Endothelial cell of umbilical vein (primary cell): ENCODE data around the gene RMRP. TPM values are rescaled to one million over a fixed set of nuclear protein-coding genes. Genes with fewer than 3 reads are reported as not detected.

Experiments used
- BruUV-seq: library from RNA; stranded (reverse); fragments of 400-500 nt; replicated peaks from 2 replicates; lab custom pipeline; 2021; lab: Mats Ljungman, UMichigan
- CTCF ChIA-PET: fragments of 300-600, 350-600 bp; sonication (Branson Sonifier 250); formaldehyde crosslinking; loops from one replicate; lab custom pipeline; 2021; ENCODE audit warnings: antibody characterized with exemption, inconsistent platforms; lab: Charles Lee
- POLR2A ChIA-PET: fragments of 300-600, 350-600 bp; sonication (Branson Sonifier 250); formaldehyde crosslinking; loops from one replicate; lab custom pipeline; 2021; ENCODE audit warnings: antibody characterized with exemption, inconsistent platforms; lab: Charles Lee
- DNase-seq: peaks from one replicate; pipeline ENCODE4 v3.0.0-alpha.2; 2011; ENCODE audit warnings: low read depth, low spot score
- FAIRE-seq: peaks from 2 replicates; lab custom pipeline; 2011; peaks lifted over from hg19 to GRCh38; lab: Jason Lieb, UNC
- H2AFZ ChIP-seq: 2 replicates; pipeline ENCODE4 v1.6.0; 2012; ENCODE audit warnings: low read depth, low read length, control low read depth, inconsistent platforms
- H3K27ac ChIP-seq: 2 replicates; pipeline ENCODE4 v1.5.1; 2011; ENCODE audit warnings: low read depth, mild to moderate bottlenecking, control low read depth, low read length, moderate library complexity; ENCODE audit not compliant: insufficient read depth
- H3K27me3 ChIP-seq, 2 experiments: 2 replicates each; pipeline versions ENCODE4 v1.6.0 to v1.6.1; 2011; ENCODE audit warnings: low read length in 2 of 2, mixed read lengths in 1 of 2; ENCODE audit not compliant: control insufficient read depth in 2 of 2, insufficient read depth in 2 of 2
- H3K36me3 ChIP-seq, 2 experiments: 2 replicates in 1 of 2; 3 replicates in 1 of 2; pipeline ENCODE4 v1.5.1; 2011; ENCODE audit warnings: low read length in 2 of 2, mild to moderate bottlenecking in 1 of 2, moderate library complexity in 1 of 2; ENCODE audit not compliant: control insufficient read depth in 2 of 2, insufficient read depth in 2 of 2; ENCODE audit errors: extremely low read depth in 1 of 2
- H3K4me1 ChIP-seq: 3 replicates; pipeline ENCODE4 v1.5.1; 2011; ENCODE audit warnings: mild to moderate bottlenecking, low read length; ENCODE audit not compliant: control insufficient read depth, insufficient read depth; ENCODE audit errors: extremely low read depth
- H3K4me2 ChIP-seq: 2 replicates; pipeline ENCODE4 v1.6.1; 2011; ENCODE audit warnings: low read length, control low read depth, mixed read lengths; ENCODE audit not compliant: insufficient read depth
- H3K4me3 ChIP-seq, 3 experiments: fragments of 200-600 bp in 1 of 3; sonication (generic), shearing (Covaris generic) in 1 of 3; replicated peaks in 1 of 3; 2 replicates each; pipeline ENCODE4 v1.5.1; 2011 to 2016; ENCODE audit warnings: control low read depth in 3 of 3, low read length in 3 of 3, mild to moderate bottlenecking in 2 of 3, inconsistent platforms in 1 of 3, low read depth in 1 of 3, moderate library complexity in 1 of 3; ENCODE audit not compliant: insufficient read depth in 1 of 3
- H3K79me2 ChIP-seq: 2 replicates; pipeline ENCODE4 v1.6.0; 2012; ENCODE audit warnings: low read length, inconsistent platforms; ENCODE audit not compliant: control insufficient read depth, insufficient read depth
- H3K9ac ChIP-seq: replicated peaks from 2 replicates; pipeline ENCODE3; 2011; ENCODE audit warnings: low read length, control low read depth; ENCODE audit not compliant: insufficient read depth; ENCODE audit errors: extremely low read depth
- H3K9me1 ChIP-seq: replicated peaks from 3 replicates; pipeline ENCODE4 v1.6.0; 2011; ENCODE audit warnings: mild to moderate bottlenecking, low read length; ENCODE audit not compliant: control insufficient read depth, insufficient read depth; ENCODE audit errors: extremely low read depth
- H3K9me3 ChIP-seq: replicated peaks from 2 replicates; pipeline ENCODE4 v1.5.1; 2012; ENCODE audit warnings: low read length, inconsistent platforms; ENCODE audit not compliant: control insufficient read depth, insufficient read depth
- H4K20me1 ChIP-seq: replicated peaks from 2 replicates; pipeline ENCODE3; 2011; ENCODE audit warnings: mild to moderate bottlenecking, low read length; ENCODE audit not compliant: control insufficient read depth, insufficient read depth; ENCODE audit errors: extremely low read depth
- EZH2 ChIP-seq: IDR thresholded peaks from 2 replicates; pipeline ENCODE4 v1.6.1; 2012; ENCODE audit warnings: borderline replicate concordance, low read depth, mild to moderate bottlenecking, moderate library complexity, low read length, inconsistent platforms; ENCODE audit not compliant: severe bottlenecking
- FOS ChIP-seq: IDR thresholded peaks from 2 replicates; pipeline ENCODE4 v1.6.1; 2011; ENCODE audit warnings: mild to moderate bottlenecking, low read length, moderate library complexity, borderline replicate concordance; ENCODE audit not compliant: insufficient read depth
- GATA2 ChIP-seq: IDR thresholded peaks from 2 replicates; pipeline ENCODE4 v1.7.0; 2011; ENCODE audit warnings: low read depth, mild to moderate bottlenecking, moderate library complexity, mixed read lengths, low read length; ENCODE audit not compliant: insufficient read length, insufficient read depth
- JUN ChIP-seq: IDR thresholded peaks from 2 replicates; pipeline ENCODE4 v1.6.1; 2011; ENCODE audit warnings: borderline replicate concordance, low read depth; ENCODE audit not compliant: insufficient read length, insufficient read depth
- MAX ChIP-seq: IDR thresholded peaks from 2 replicates; pipeline ENCODE4 v1.6.1; 2011; ENCODE audit not compliant: insufficient read depth, insufficient read length
- MYC ChIP-seq: IDR thresholded peaks from one replicate; pipeline ENCODE4 v1.6.1; 2011; ENCODE audit warnings: mild to moderate bottlenecking, low read depth, low read length
- POLR2A ChIP-seq: IDR thresholded peaks from 2 replicates; pipeline ENCODE4 v1.6.1; 2012; ENCODE audit warnings: low read depth, mild to moderate bottlenecking, control low read depth, low read length
- POLR2AphosphoS5 ChIP-seq: IDR thresholded peaks from 2 replicates; pipeline ENCODE4 v1.6.1; 2012; ENCODE audit warnings: low read depth, mild to moderate bottlenecking, control low read depth, low read length, moderate library complexity; ENCODE audit not compliant: insufficient read depth
- dilution Hi-C: fragments of 300-500 bp; cut with MboI; formaldehyde crosslinking; loops from one replicate; pipeline ENCODE4 v1.15.0; 2019; ENCODE audit warnings: low sequenced_read_pairs; ENCODE audit not compliant: extremely low pct_ligation_motif_present
- intact Hi-C: fragments of 100-400 bp; cut with micrococcal nuclease; formaldehyde crosslinking; loops from one replicate; pipeline ENCODE4 v1.10.0; 2022
- polyA plus RNA-seq, 4 experiments: library from polyadenylated mRNA; depleted of rRNA in 3 of 4; stranded (reverse) in 3 of 4; unstranded in 1 of 4; fragments of >200 nt; gene quantifications; 2 replicates each; pipeline versions ENCODE4 v1.2.1 to v1.2.3, GENCODE V29; 2011 to 2012; ENCODE audit warnings: missing spikeins in 1 of 4
- total RNA-seq: library from RNA; stranded (reverse); gene quantifications from 2 replicates; pipeline ENCODE4 v1.2.3, GENCODE V29; 2021
- TF ChIP-seq, protein P1 (sequence below), 2 donors: IDR thresholded peaks; 1 replicate in 1 of 2; 2 replicates in 1 of 2; pipeline ENCODE4 v1.5.1; 2011; ENCODE audit warnings: low read length in 2 of 2, mild to moderate bottlenecking in 2 of 2, moderate library complexity in 2 of 2, control low read depth in 1 of 2, inconsistent platforms in 1 of 2, low read depth in 1 of 2; ENCODE audit not compliant: insufficient read depth in 1 of 2; ENCODE audit errors: extremely low read depth in 1 of 2

The RMRP gene
- total and polyA plus RNA-seq, 2 donors (not counting 3 experiments of a cell fraction or from before 2014, with no cell fraction given) = 19,118 TPM; not detected in 1

GRCh38 chr9:35653611-35654010 is 4.2 kb downstream of the RMRP start:
- DNase-seq (no peak), FAIRE-seq (no peak)
- dilution Hi-C loops (no loop called here), intact Hi-C loops (no loop called here)
- Histone ChIP-seq H3K9me3 (no peaks in the 10 kb centered on the region), H3K9me1 (no peaks in the 10 kb centered on the region), H3K4me1 (no peaks in the 10 kb centered on the region), H3K4me2 (no peak overlapping the region), H3K27ac (no peak overlapping the region), H2AFZ (no peak overlapping the region), H3K4me3 (no peak overlapping the region), H4K20me1 (no peaks in the 10 kb centered on the region), H3K36me3 (no peaks in the 10 kb centered on the region), H3K79me2 (no peaks in the 10 kb centered on the region), H3K27me3 (peaks cover 0 to 2% of the 10 kb centered on the region in 2 experiments), H3K9ac (no peak overlapping the region)
- no TSS peak for BruUV-seq
- ChIA-PET POLR2A (no interaction called here), CTCF (interaction anchor here (1.5 kb wide), 1 partner anchor 43 kb away, joined by 3 read pairs; no protein-coding TSS in a partner anchor)
- TF ChIP-seq POLR2AphosphoS5 = no peak

DNA sequence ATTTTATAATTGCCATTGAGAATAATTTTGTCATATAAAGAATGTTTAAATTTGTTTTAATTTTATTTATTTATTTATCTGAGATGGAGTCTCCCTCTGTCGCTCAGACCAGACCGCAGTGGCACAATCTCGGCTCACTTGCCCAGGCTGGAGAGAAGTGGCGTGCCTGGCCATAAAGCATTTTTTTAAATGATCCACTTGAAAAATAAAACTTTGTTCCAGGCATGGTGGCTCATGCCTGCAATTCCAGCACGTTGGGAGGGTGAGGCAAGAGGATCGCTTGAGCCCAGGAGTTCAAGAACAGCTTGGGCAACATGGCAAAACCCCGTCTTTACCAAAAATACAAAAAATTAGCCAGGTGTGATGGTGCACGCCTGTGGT is 5.0 kb downstream of the RMRP start:
- BruUV-seq = no TSS peak
- FAIRE-seq = no peak
- H2AFZ ChIP-seq = no peak overlapping the region

More for the DNA sequence above, 5.0 kb downstream of the RMRP start:
- Histone ChIP-seq H3K27me3 (peaks cover 0 to 2% of the 10 kb centered on the region in 2 experiments), H3K9me3 (no peaks in the 10 kb centered on the region), H3K36me3 (no peaks in the 10 kb centered on the region), H3K4me3 (no peak overlapping the region), H3K79me2 (no peaks in the 10 kb centered on the region), H3K9ac (no peak overlapping the region), H3K4me2 (no peak overlapping the region), H3K4me1 (no peaks in the 10 kb centered on the region), H3K27ac (no peak overlapping the region), H3K9me1 (no peaks in the 10 kb centered on the region), H4K20me1 (no peaks in the 10 kb centered on the region)
- ChIA-PET POLR2A (no interaction called here), CTCF (interaction anchor here (1.5 kb wide), 1 partner anchor 44 kb away, joined by 3 read pairs; no protein-coding TSS in a partner anchor)
- TF ChIP-seq POLR2A (no peak), EZH2 (no peak), JUN (no peak), MAX (no peak), POLR2AphosphoS5 (no peak), MYC (no peak), GATA2 (no peak), FOS (no peak)
- TF ChIP-seq, protein P1, sequence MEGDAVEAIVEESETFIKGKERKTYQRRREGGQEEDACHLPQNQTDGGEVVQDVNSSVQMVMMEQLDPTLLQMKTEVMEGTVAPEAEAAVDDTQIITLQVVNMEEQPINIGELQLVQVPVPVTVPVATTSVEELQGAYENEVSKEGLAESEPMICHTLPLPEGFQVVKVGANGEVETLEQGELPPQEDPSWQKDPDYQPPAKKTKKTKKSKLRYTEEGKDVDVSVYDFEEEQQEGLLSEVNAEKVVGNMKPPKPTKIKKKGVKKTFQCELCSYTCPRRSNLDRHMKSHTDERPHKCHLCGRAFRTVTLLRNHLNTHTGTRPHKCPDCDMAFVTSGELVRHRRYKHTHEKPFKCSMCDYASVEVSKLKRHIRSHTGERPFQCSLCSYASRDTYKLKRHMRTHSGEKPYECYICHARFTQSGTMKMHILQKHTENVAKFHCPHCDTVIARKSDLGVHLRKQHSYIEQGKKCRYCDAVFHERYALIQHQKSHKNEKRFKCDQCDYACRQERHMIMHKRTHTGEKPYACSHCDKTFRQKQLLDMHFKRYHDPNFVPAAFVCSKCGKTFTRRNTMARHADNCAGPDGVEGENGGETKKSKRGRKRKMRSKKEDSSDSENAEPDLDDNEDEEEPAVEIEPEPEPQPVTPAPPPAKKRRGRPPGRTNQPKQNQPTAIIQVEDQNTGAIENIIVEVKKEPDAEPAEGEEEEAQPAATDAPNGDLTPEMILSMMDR (IDR thresholded peaks at IDR 0.05; ENCODE audit: extremely low read depth in 1 of 2, insufficient read depth in 1 of 2, low read depth in 1 of 2, low read length in 2 of 2) = no peak
- no peak for DNase-seq
- intact Hi-C loops (no loop called here), dilution Hi-C loops (no loop called here)
